Measurements from ENCODE around the gene HNRNPUL2. TPM values are rescaled to one million over a fixed set of nuclear protein-coding genes. Genes with fewer than 3 reads are reported as not detected.
A peak's percentile ranks its signal among the peaks of the same experiment; 100 is the strongest.

The HNRNPUL2 gene
- total and polyA plus RNA-seq, 9 donors = 11.0 to 81.2 (median 41.2) TPM

- Histone ChIP-seq H3K9me3 (no peaks in the 10 kb centered on the region), H3K27me3 (no peaks in the 10 kb centered on the region), H3K4me3 (peak overlapping the region; percentile 91), H3K36me3 (no peaks in the 10 kb centered on the region), H3K27ac (peak overlapping the region in 1 of 2 donors; percentile 89), H3K4me1 (ENCODE audit: insufficient read depth) (peaks cover 3% of the 10 kb centered on the region)
- peak; percentile 82 to 89 (median 83) for DNase-seq
- TF ChIP-seq CTCF (IDR thresholded peaks at IDR 0.05) (no peak), EP300 (IDR thresholded peaks at IDR 0.05) (no peak), POLR2A (IDR thresholded peaks at IDR 0.05) (no peak)
- intact Hi-C loops (cut with DNase I) = loop anchor here in 3 of 4 donors (5.0 kb wide), 3 partner anchors 51 to 114 kb away; partner anchors contain the start of genes LBHD1 (in 1 of the 3), UBXN1 (in 1 of the 3) and UQCC3 (in 1 of the 3)
- WGBS, 3 donors = 0% methylated on average over 20 of the region's 20 CpGs
These were observed 564 bp upstream of the HNRNPUL2 start for GRCh38 chr11:62727872-62728170.

- Histone ChIP-seq H3K36me3 (no peaks in the 10 kb centered on the region), H3K4me1 (ENCODE audit: insufficient read depth) (peaks cover 3% of the 10 kb centered on the region), H3K27me3 (no peaks in the 10 kb centered on the region), H3K27ac (peak overlapping the region; percentile 50 to 89), H3K4me3 (peak overlapping the region; percentile 91), H3K9me3 (no peaks in the 10 kb centered on the region)
- no peak for DNase-seq
- TF ChIP-seq CTCF (IDR thresholded peaks at IDR 0.05) = no peak
- no peak for TF ChIP-seq POLR2A (IDR thresholded peaks at IDR 0.05)
- TF ChIP-seq EP300 (IDR thresholded peaks at IDR 0.05) = no peak
- intact Hi-C loops (cut with DNase I) = loop anchor here in 3 of 4 donors (5.0 kb wide), 3 partner anchors 50 to 115 kb away; partner anchors contain the start of genes LBHD1 (in 1 of the 3), UBXN1 (in 1 of the 3) and UQCC3 (in 1 of the 3)
- 0 to 1% (median 1%) methylated on average over 15 to 37 of the region's 37 CpGs for WGBS, 3 donors
These were observed 417 bp downstream of the HNRNPUL2 start for GRCh38 chr11:62726915-62727164.

- 0% methylated on average over 51 of the region's 51 CpGs for WGBS, 3 donors
- no peaks in the 10 kb centered on the region for H3K27me3 ChIP-seq
- H3K36me3 ChIP-seq = no peaks in the 10 kb centered on the region
- intact Hi-C loops (cut with DNase I) = loop anchor here in 3 of 4 donors (5.0 kb wide), 3 partner anchors 49 to 116 kb away; partner anchors contain the start of genes LBHD1 (in 1 of the 3), UBXN1 (in 1 of the 3) and UQCC3 (in 1 of the 3)
- no peaks in the 10 kb centered on the region for H3K9me3 ChIP-seq
- peak in 1 of 5 donors; percentile 28 for DNase-seq
- H3K4me1 ChIP-seq (ENCODE audit: insufficient read depth) = peaks cover 3% of the 10 kb centered on the region
- H3K4me3 ChIP-seq = peak overlapping the region; percentile 91
- TF ChIP-seq EP300 (IDR thresholded peaks at IDR 0.05) (no peak), CTCF (IDR thresholded peaks at IDR 0.05) (peak in 1 of 3 donors; percentile 6), POLR2A (IDR thresholded peaks at IDR 0.05) (no peak)
- H3K27ac ChIP-seq = peak overlapping the region; percentile 50 to 89
These were observed 922 bp downstream of the HNRNPUL2 start for GRCh38 chr11:62726156-62726914.

GRCh38 chr11:62725646-62726045, 1.6 kb downstream of the HNRNPUL2 start:
- Histone ChIP-seq H3K27ac (no peak overlapping the region), H3K36me3 (no peaks in the 10 kb centered on the region), H3K4me1 (ENCODE audit: insufficient read depth) (peaks cover 3% of the 10 kb centered on the region), H3K27me3 (no peaks in the 10 kb centered on the region), H3K4me3 (peak overlapping the region; percentile 91), H3K9me3 (no peaks in the 10 kb centered on the region)
- no peak for TF ChIP-seq CTCF (IDR thresholded peaks at IDR 0.05)
- TF ChIP-seq EP300 (IDR thresholded peaks at IDR 0.05) = no peak
- no peak for TF ChIP-seq POLR2A (IDR thresholded peaks at IDR 0.05)
- intact Hi-C loops (cut with DNase I) = loop anchor here in 3 of 4 donors (5.0 kb wide), 3 partner anchors 48 to 117 kb away; partner anchors contain the start of genes LBHD1 (in 1 of the 3), UBXN1 (in 1 of the 3) and UQCC3 (in 1 of the 3)
- WGBS, 3 donors = 0 to 1% (median 1%) methylated on average over 7 of the region's 7 CpGs
- DNase-seq = no peak

All from ovary (tissue), 9 donors.